ENCODE data around the gene GNAZ.

The GNAZ gene

DNA sequence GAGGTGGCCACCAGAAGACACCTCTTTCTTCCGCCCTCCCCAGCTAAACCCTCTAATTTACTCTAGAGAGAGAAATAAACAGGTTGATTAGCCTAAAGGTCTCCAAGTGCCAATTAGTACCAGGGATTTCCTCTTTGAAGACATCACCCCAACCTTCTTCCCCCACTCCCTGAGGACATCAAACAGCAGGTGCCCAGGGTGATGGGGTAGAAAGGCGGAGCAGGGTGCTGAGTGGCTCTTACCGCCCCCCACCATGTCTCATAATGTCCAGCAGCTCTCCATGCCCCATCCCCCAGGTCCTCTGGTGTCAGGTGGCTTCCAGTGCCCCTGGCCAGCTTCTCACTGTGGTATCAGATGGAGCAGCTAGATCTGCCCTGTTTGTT, 5.3 kb upstream of the GNAZ start:
- H4K8ac ChIP-seq (ENCODE audit: low read depth, low read length): no peak overlapping the region
- H4K91ac ChIP-seq (ENCODE audit: low read depth, low read length): no peak overlapping the region
- H3K27me3 ChIP-seq (ENCODE audit: insufficient read depth, low read length): peaks cover 6% of the 10 kb centered on the region
- H2BK5ac ChIP-seq (ENCODE audit: low read depth, low read length, poor library complexity): no peak overlapping the region
- H3K4me2 ChIP-seq (ENCODE audit: low read length): no peak overlapping the region
- peaks cover 2% of the 10 kb centered on the region for H3K9me3 ChIP-seq (ENCODE audit: insufficient read depth, low read depth, low read length)
- no peak for DNase-seq
- H3K4me1 ChIP-seq (ENCODE audit: control insufficient read depth in 1 of 2, insufficient read depth in 2 of 2, low read length in 2 of 2): peaks cover 2 to 3% of the 10 kb centered on the region in 2 experiments
- no peak overlapping the region for H2BK12ac ChIP-seq (ENCODE audit: low read length)
- H3K4ac ChIP-seq (ENCODE audit: low read depth, low read length): no peak overlapping the region
- no peaks in the 10 kb centered on the region for H3K36me3 ChIP-seq (ENCODE audit: control insufficient read depth in 1 of 2, insufficient read depth in 2 of 2, low read length in 2 of 2)
- no peak overlapping the region for H2AK5ac ChIP-seq (ENCODE audit: low read length)
- no peaks in the 10 kb centered on the region for H3K79me2 ChIP-seq (ENCODE audit: control insufficient read depth, insufficient read depth, low read length, poor library complexity)
- H2AFZ ChIP-seq (ENCODE audit: insufficient read depth, low read length, poor library complexity): no peak overlapping the region
- no peak overlapping the region for H4K12ac ChIP-seq (ENCODE audit: low read depth, low read length)
- H3K18ac ChIP-seq (ENCODE audit: low read length): no peak overlapping the region
- WGBS (ENCODE audit: extremely low coverage, insufficient coverage, insufficient read length): no CpG with 5 or more reads among the region's 3 CpGs
- no peak overlapping the region for H3K27ac ChIP-seq (ENCODE audit: low read depth, low read length)
- H3K9ac ChIP-seq (ENCODE audit: low read length): no peak overlapping the region
- no peak overlapping the region for H2BK120ac ChIP-seq (ENCODE audit: insufficient read depth, low read length, poor library complexity)
- no peaks in the 10 kb centered on the region for H3K79me1 ChIP-seq (ENCODE audit: low read length)
- no peak overlapping the region for H3K4me3 ChIP-seq (ENCODE audit: low read depth, low read length)
- H3K23ac ChIP-seq (ENCODE audit: low read length): no peak overlapping the region
- no peak overlapping the region for H3K14ac ChIP-seq (ENCODE audit: low read length)

DNA sequence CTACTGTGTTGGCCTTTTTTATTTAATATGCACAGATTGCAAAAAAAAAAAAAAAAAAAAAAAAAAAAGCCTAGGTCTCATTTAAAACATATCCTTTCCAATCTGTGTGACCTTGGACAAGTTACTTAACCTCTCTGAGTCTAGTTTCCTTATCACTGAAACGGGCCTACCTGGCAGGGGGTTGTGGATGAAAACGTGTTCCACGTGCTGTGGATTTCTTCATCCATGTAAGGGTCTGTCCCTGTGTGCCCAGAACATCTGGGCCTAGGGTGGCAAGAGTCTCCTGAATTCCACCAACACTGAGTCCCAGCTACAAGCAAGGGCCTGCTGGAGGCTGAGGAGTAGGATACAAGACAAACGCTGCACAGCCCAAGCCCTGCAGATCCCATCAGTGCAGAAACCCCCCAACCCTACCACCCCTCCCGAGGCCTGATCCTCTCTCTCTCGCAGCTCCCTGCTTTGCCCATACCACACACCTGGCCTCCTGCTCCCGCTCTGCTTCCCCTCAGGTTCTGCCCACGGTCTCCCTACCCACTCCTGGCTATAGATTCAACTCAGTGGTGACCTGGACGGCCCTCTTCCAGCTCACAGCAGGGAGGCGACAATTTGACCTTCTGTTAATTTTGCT, 4.7 kb upstream of the GNAZ start:
- Histone ChIP-seq H3K9me3 (ENCODE audit: insufficient read depth, low read depth, low read length) (peaks cover 2% of the 10 kb centered on the region), H3K27ac (ENCODE audit: low read depth, low read length) (no peak overlapping the region), H3K18ac (ENCODE audit: low read length) (no peak overlapping the region), H3K23ac (ENCODE audit: low read length) (no peak overlapping the region), H3K4ac (ENCODE audit: low read depth, low read length) (no peak overlapping the region), H3K14ac (ENCODE audit: low read length) (no peak overlapping the region), H3K4me3 (ENCODE audit: low read depth, low read length) (no peak overlapping the region), H2BK5ac (ENCODE audit: low read depth, low read length, poor library complexity) (no peak overlapping the region), H3K36me3 (ENCODE audit: control insufficient read depth in 1 of 2, insufficient read depth in 2 of 2, low read length in 2 of 2) (no peaks in the 10 kb centered on the region), H3K4me2 (ENCODE audit: low read length) (no peak overlapping the region), H4K12ac (ENCODE audit: low read depth, low read length) (no peak overlapping the region), H4K91ac (ENCODE audit: low read depth, low read length) (no peak overlapping the region), H2AFZ (ENCODE audit: insufficient read depth, low read length, poor library complexity) (no peak overlapping the region), H3K79me1 (ENCODE audit: low read length) (no peaks in the 10 kb centered on the region), H3K4me1 (ENCODE audit: control insufficient read depth in 1 of 2, insufficient read depth in 2 of 2, low read length in 2 of 2) (peaks cover 3 to 5% of the 10 kb centered on the region in 2 experiments), H4K8ac (ENCODE audit: low read depth, low read length) (no peak overlapping the region), H3K27me3 (ENCODE audit: insufficient read depth, low read length) (peaks cover 9% of the 10 kb centered on the region), H2AK5ac (ENCODE audit: low read length) (no peak overlapping the region), H3K79me2 (ENCODE audit: control insufficient read depth, insufficient read depth, low read length, poor library complexity) (no peaks in the 10 kb centered on the region), H2BK120ac (ENCODE audit: insufficient read depth, low read length, poor library complexity) (no peak overlapping the region), H3K9ac (ENCODE audit: low read length) (no peak overlapping the region), H2BK12ac (ENCODE audit: low read length) (no peak overlapping the region)
- no CpG with 5 or more reads among the region's 10 CpGs for WGBS (ENCODE audit: extremely low coverage, insufficient coverage, insufficient read length)
- DNase-seq: no peak

GRCh38 chr22:23066200-23067022, 3.9 kb upstream of the GNAZ start:
- no peak overlapping the region for H4K91ac ChIP-seq (ENCODE audit: low read depth, low read length)

DNA sequence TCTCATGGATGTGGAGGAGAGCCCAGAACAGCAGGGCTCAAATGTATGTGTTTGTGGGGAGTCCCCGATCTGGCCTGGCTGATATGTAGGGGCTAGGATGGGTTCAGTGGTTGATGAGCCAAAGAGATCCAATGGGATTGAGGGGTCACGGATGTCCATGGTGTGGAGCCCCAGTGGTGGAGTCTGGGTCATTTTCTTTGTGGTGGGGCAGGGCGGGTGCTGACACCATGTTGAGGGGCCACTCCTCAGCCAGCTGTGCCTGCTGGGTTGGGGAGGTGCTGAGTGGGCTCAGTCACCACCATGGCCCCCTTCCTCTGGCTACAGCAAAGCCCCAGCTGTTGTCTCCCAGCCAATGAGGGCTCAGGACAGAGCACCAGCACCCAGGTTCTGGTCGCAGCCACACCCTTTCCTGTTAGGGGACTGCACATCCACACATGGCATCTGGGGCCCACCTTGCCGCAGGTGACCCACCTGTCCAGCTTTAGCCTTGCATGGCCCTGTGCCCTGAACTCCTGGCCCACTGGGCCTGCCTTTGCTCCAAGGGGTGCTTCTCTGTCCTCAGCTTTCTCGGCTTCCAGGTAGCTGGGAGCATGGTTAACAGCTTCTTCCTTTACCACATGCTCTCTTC, 3.2 kb upstream of the GNAZ start:
- Histone ChIP-seq H3K79me2 (ENCODE audit: control insufficient read depth, insufficient read depth, low read length, poor library complexity) (no peaks in the 10 kb centered on the region), H3K4me3 (ENCODE audit: low read depth, low read length) (no peak overlapping the region), H3K27me3 (ENCODE audit: insufficient read depth, low read length) (peaks cover 19% of the 10 kb centered on the region), H4K8ac (ENCODE audit: low read depth, low read length) (no peak overlapping the region), H3K4me1 (ENCODE audit: control insufficient read depth in 1 of 2, insufficient read depth in 2 of 2, low read length in 2 of 2) (peaks cover 6 to 8% of the 10 kb centered on the region in 2 experiments), H3K79me1 (ENCODE audit: low read length) (no peaks in the 10 kb centered on the region), H3K36me3 (ENCODE audit: control insufficient read depth in 1 of 2, insufficient read depth in 2 of 2, low read length in 2 of 2) (no peaks in the 10 kb centered on the region), H4K91ac (ENCODE audit: low read depth, low read length) (no peak overlapping the region), H2BK5ac (ENCODE audit: low read depth, low read length, poor library complexity) (no peak overlapping the region), H3K9ac (ENCODE audit: low read length) (no peak overlapping the region), H3K9me3 (ENCODE audit: insufficient read depth, low read depth, low read length) (peaks cover 2% of the 10 kb centered on the region), H2BK12ac (ENCODE audit: low read length) (no peak overlapping the region), H3K27ac (ENCODE audit: low read depth, low read length) (no peak overlapping the region), H3K4me2 (ENCODE audit: low read length) (no peak overlapping the region), H4K12ac (ENCODE audit: low read depth, low read length) (no peak overlapping the region), H2AK5ac (ENCODE audit: low read length) (no peak overlapping the region), H3K18ac (ENCODE audit: low read length) (no peak overlapping the region), H3K14ac (ENCODE audit: low read length) (no peak overlapping the region), H2BK120ac (ENCODE audit: insufficient read depth, low read length, poor library complexity) (no peak overlapping the region), H3K4ac (ENCODE audit: low read depth, low read length) (no peak overlapping the region), H2AFZ (ENCODE audit: insufficient read depth, low read length, poor library complexity) (no peak overlapping the region), H3K23ac (ENCODE audit: low read length) (no peak overlapping the region)
- no peak for DNase-seq
- WGBS (ENCODE audit: extremely low coverage, insufficient coverage, insufficient read length): no CpG with 5 or more reads among the region's 6 CpGs

More at GRCh38 chr22:23066200-23067022, 3.9 kb upstream of the GNAZ start:
- Histone ChIP-seq H3K14ac (ENCODE audit: low read length) (no peak overlapping the region), H3K27ac (ENCODE audit: low read depth, low read length) (no peak overlapping the region), H2BK120ac (ENCODE audit: insufficient read depth, low read length, poor library complexity) (no peak overlapping the region), H3K18ac (ENCODE audit: low read length) (no peak overlapping the region), H3K4me3 (ENCODE audit: low read depth, low read length) (no peak overlapping the region), H3K23ac (ENCODE audit: low read length) (no peak overlapping the region), H2BK5ac (ENCODE audit: low read depth, low read length, poor library complexity) (no peak overlapping the region), H2AFZ (ENCODE audit: insufficient read depth, low read length, poor library complexity) (no peak overlapping the region), H4K8ac (ENCODE audit: low read depth, low read length) (no peak overlapping the region), H3K4me2 (ENCODE audit: low read length) (no peak overlapping the region), H3K4ac (ENCODE audit: low read depth, low read length) (no peak overlapping the region), H3K4me1 (ENCODE audit: control insufficient read depth in 1 of 2, insufficient read depth in 2 of 2, low read length in 2 of 2) (peaks cover 6 to 8% of the 10 kb centered on the region in 2 experiments), H2BK12ac (ENCODE audit: low read length) (no peak overlapping the region), H3K27me3 (ENCODE audit: insufficient read depth, low read length) (peaks cover 17% of the 10 kb centered on the region), H4K12ac (ENCODE audit: low read depth, low read length) (no peak overlapping the region), H3K79me1 (ENCODE audit: low read length) (no peaks in the 10 kb centered on the region), H3K9ac (ENCODE audit: low read length) (no peak overlapping the region), H3K9me3 (ENCODE audit: insufficient read depth, low read depth, low read length) (peaks cover 2% of the 10 kb centered on the region), H3K79me2 (ENCODE audit: control insufficient read depth, insufficient read depth, low read length, poor library complexity) (no peaks in the 10 kb centered on the region), H2AK5ac (ENCODE audit: low read length) (no peak overlapping the region), H3K36me3 (ENCODE audit: control insufficient read depth in 1 of 2, insufficient read depth in 2 of 2, low read length in 2 of 2) (no peaks in the 10 kb centered on the region)
- no peak for DNase-seq
- WGBS (ENCODE audit: extremely low coverage, insufficient coverage, insufficient read length): no CpG with 5 or more reads among the region's 15 CpGs
